Measurements from ENCODE around the gene PTPRN2.

PTPRN2 gene

GRCh38 chr7:158263964-158264748 lies 323.5 kb downstream of the PTPRN2 start:
- no peak for DNase-seq (ENCODE audit: low read depth in 1 of 2, low spot score in 1 of 2)
- in situ Hi-C loops (cut with HindIII; ENCODE audit: low pct_unique_long_range_greater_than_20kb, low sequenced_read_pairs): no loop called here
- no peak for TF ChIP-seq JUND (IDR thresholded peaks at IDR 0.05; ENCODE audit: low read depth)

- no peak for DNase-seq (ENCODE audit: low read depth in 1 of 2, low spot score in 1 of 2)
- no peak for TF ChIP-seq JUND (IDR thresholded peaks at IDR 0.05; ENCODE audit: low read depth)
- in situ Hi-C loops (cut with HindIII; ENCODE audit: low pct_unique_long_range_greater_than_20kb, low sequenced_read_pairs): no loop called here
Observed at GRCh38 chr7:158263110-158263963, 324.3 kb downstream of the PTPRN2 start.

DNA sequence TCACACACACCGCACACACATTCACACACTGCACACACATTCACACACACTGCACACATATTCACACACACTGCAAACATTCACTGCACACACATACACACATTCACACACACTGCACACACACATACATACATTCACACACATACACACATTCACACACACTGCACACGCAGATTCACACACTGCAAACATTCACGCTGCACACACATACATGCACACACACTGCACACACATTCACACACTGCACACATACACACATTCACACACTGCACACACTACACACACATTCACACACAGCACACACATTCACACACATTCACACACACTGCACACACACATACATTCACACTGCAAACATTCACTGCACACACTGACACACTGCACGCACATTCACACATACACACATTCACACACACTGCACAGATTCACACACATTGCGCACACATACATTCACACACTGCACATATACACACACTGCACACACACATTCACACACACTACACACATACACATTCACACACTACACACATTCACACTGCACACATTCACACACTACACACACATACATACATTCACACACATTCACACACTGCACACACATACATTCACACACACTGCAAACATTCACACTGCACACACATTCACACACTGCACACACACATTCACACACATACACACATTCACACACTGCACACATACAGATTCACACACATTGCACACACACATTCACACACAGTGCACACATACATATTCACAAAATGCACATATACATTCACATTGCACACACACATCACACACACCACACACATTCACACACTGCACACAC lies 325.1 kb downstream of the PTPRN2 start:
- no peak for DNase-seq (ENCODE audit: low read depth in 1 of 2, low spot score in 1 of 2)
- TF ChIP-seq JUND (IDR thresholded peaks at IDR 0.05; ENCODE audit: low read depth): no peak
- in situ Hi-C loops (cut with HindIII; ENCODE audit: low pct_unique_long_range_greater_than_20kb, low sequenced_read_pairs): no loop called here

- TF ChIP-seq JUND (IDR thresholded peaks at IDR 0.05; ENCODE audit: low read depth): no peak
- in situ Hi-C loops (cut with HindIII; ENCODE audit: low pct_unique_long_range_greater_than_20kb, low sequenced_read_pairs): no loop called here
- DNase-seq (ENCODE audit: low read depth in 1 of 2, low spot score in 1 of 2): no peak
Observed at GRCh38 chr7:158261362-158262235, 326.0 kb downstream of the PTPRN2 start.

DNA sequence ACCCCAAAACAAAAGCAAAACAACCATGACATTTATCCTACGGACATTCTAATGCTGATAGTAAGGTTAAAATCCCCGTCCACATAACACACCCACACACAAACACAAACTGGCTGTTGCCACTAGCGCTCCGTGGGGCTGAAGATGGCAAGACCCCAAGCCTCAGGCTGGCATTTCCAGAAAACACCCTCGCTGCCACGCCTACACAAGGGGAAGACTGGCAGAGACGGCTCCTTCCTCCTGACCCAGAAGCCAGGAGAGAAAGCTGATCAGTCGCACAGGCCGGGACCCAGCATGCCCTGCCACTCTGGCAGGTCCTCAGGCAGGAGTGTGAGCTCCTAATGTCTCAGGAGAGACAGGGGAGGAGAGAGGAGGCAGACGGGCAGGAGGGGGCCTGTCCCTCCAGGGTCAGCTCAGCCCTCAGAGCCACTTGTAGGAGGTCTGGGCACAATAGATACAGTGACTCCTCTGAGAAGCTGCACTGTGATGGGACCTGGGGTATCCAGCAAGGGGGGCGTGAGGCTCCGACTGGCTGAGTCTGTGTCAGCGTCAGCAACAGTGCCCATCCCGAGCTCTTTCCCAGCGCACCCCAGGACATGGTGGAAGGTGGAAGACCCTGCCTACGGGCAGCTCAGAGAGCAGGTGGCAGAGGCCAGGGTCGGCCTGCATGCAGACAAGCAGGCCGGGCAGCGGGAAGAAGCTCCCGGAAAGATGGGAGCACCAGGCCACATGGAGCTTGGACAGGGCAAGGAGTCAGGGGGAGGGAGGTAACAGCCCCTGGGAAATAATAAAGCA lies 326.9 kb downstream of the PTPRN2 start:
- no peak for DNase-seq (ENCODE audit: low read depth in 1 of 2, low spot score in 1 of 2)
- in situ Hi-C loops (cut with HindIII; ENCODE audit: low pct_unique_long_range_greater_than_20kb, low sequenced_read_pairs): no loop called here
- TF ChIP-seq JUND (IDR thresholded peaks at IDR 0.05; ENCODE audit: low read depth): no peak

DNA sequence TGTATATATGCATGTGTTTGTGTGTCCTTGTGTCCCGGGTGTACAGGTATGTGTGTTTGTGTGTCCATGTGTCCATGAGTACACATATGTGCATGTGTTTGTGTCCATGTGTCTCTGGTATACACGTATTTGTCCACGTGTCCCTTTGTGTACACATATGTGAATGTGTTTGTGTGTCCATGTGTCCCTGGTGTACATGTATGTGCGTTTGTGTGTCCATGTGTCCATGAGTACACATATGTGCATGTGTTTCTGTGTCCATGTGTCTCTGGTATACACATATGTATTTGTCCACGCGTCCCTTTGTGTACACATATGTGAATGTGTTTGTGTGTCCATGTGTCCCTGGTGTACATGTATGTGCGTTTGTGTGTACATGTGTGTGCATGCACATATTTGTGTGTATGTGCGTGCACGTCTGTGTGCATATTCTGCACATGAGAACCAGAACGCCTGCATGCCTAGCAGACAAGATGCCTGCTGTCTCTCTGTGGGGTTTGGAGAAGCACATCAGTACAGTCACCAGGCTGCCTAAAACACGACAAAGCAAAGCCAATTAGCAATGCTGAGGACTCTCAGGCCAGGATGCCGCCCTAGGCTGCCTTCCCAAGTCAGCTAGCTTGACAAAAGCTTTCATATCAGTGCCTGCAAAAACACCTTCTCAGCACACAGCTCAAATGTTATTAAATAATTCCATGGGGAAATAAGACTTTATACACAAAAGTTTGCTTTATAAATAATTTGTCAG lies 327.8 kb downstream of the PTPRN2 start:
- in situ Hi-C loops (cut with HindIII; ENCODE audit: low pct_unique_long_range_greater_than_20kb, low sequenced_read_pairs): no loop called here
- TF ChIP-seq JUND (IDR thresholded peaks at IDR 0.05; ENCODE audit: low read depth): no peak
- no peak for DNase-seq (ENCODE audit: low read depth in 1 of 2, low spot score in 1 of 2)

DNA sequence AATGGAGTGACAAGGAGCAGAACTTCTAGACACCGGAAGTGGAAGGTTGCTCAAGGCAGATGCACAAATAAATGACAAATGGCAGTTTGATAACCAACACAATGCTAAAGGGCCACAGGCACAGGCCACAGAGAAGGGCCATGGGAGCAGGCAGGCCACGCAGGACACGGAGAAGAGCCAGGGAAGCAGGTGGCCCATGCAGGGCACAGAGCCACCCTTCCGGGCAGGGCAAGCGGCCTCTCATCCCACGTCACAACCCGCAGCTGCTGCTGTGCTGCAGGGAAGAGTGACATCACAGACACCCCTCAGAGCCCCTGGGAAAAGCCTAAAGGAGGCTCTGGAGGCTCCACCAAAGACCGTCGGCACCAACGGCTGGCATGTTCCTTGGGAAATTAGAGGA lies 328.5 kb downstream of the PTPRN2 start:
- in situ Hi-C loops (cut with HindIII; ENCODE audit: low pct_unique_long_range_greater_than_20kb, low sequenced_read_pairs): no loop called here
- no peak for TF ChIP-seq JUND (IDR thresholded peaks at IDR 0.05; ENCODE audit: low read depth)
- DNase-seq (ENCODE audit: low read depth in 1 of 2, low spot score in 1 of 2): no peak

GRCh38 chr7:158258411-158259130 lies 329.1 kb downstream of the PTPRN2 start:
- no peak for TF ChIP-seq JUND (IDR thresholded peaks at IDR 0.05; ENCODE audit: low read depth)
- no peak for DNase-seq (ENCODE audit: low read depth in 1 of 2, low spot score in 1 of 2)
- in situ Hi-C loops (cut with HindIII; ENCODE audit: low pct_unique_long_range_greater_than_20kb, low sequenced_read_pairs): no loop called here

- in situ Hi-C loops (cut with HindIII; ENCODE audit: low pct_unique_long_range_greater_than_20kb, low sequenced_read_pairs): no loop called here
- no peak for TF ChIP-seq JUND (IDR thresholded peaks at IDR 0.05; ENCODE audit: low read depth)
- no peak for DNase-seq (ENCODE audit: low read depth in 1 of 2, low spot score in 1 of 2)
Observed at GRCh38 chr7:158257516-158258410, 329.9 kb downstream of the PTPRN2 start.

All from T47D (cell line).